NB4 (cell line): ENCODE data around the gene CROCC2.

ENCODE experiments used
- CTCF ChIP-seq: IDR thresholded peaks from one replicate; pipeline ENCODE4 v1.5.1; 2012; ENCODE audit warnings: low read depth, low read length
- MYC ChIP-seq: IDR thresholded peaks from 2 replicates; pipeline ENCODE4 v1.6.1; 2011; ENCODE audit warnings: low read depth, low read length
- POLR2A ChIP-seq: IDR thresholded peaks from 2 replicates; pipeline ENCODE4 v1.6.1; 2011; ENCODE audit warnings: mild to moderate bottlenecking; ENCODE audit not compliant: insufficient read length; ENCODE audit errors: extremely low read depth

DNA sequence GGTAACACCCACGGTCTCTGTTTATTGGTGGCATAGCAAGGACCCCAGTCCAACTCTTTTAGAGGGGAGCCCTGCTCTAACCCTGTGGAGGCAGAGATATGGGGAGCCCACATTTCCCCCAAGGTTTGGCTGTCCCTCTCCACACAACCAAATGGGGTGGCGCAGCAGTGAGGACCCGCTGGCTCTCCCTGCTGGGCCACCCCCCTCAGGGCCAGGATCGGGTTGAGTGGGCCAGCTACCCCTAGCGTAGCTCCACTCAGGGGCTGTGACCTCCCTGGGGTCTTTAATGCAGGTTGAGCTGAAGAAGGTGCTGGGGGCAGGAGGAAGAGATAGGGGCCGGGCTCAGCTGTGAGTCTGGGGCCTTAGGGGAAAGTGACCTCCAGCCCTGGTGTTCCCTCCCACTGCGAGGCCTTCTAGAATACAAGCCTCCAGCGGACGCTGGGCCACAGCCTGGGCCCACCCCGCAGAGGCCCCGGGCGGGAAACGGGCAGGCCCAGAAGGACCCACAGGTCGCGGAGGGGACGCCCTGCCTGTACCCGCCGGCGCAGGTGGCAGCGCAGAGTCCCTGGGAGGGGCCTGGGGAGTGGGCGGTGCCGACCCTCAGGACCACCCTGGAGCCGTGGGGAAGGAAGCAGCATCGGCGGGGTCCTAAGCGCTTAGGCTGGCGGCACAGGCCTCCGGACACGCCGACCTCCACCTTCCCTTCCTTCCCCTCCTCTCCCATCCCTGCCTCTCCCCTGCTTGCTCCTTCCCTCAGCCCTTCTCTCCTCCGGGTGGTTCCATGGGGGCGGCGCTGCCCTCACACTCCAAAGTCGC lies 9.6 kb downstream of the CROCC2 start:
- TF ChIP-seq CTCF (no peak), POLR2A (no peak), MYC (no peak)
